Measurements from ENCODE around the gene SNRNP200. TPM values are rescaled to one million over a fixed set of nuclear protein-coding genes. Genes with fewer than 3 reads are reported as not detected.

The SNRNP200 gene
- total RNA-seq, 1 experiment from 2014 or later: 231 TPM

- no TSS peak for BruUV-seq (replicated peaks)
- intact Hi-C loops (cut with micrococcal nuclease; ENCODE audit: unreplicated experiment) (no loop called here), in situ Hi-C loops (cut with HindIII; ENCODE audit: low pct_unique_long_range_greater_than_20kb, low sequenced_read_pairs) (no loop called here)
- ChIA-PET POLR2A (interaction anchor here (0.5 kb wide), 1 partner anchor 23 kb away, joined by 5 read pairs; no protein-coding TSS in a partner anchor), CTCF (no interaction called here)
- ATAC-seq (no peak), DNase-seq (ENCODE audit: low read depth, low spot score) (no peak)
- Histone ChIP-seq H3K27me3 (ENCODE audit: control insufficient read depth, insufficient read depth, low read length) (no peaks in the 10 kb centered on the region), H3K9me3 (ENCODE audit: control insufficient read depth, insufficient read depth, low read depth, low read length) (no peaks in the 10 kb centered on the region), H3K4me3 (ENCODE audit: low read depth in 2 of 2, low read length in 2 of 2) (no peak overlapping the region), H3K36me3 (ENCODE audit: control insufficient read depth, insufficient read depth, low read length) (no peaks in the 10 kb centered on the region), H3K4me1 (ENCODE audit: control insufficient read depth, insufficient read depth, low read length) (no peaks in the 10 kb centered on the region), H3K27ac (ENCODE audit: low read length) (no peak overlapping the region)
- TF ChIP-seq CTCF (IDR thresholded peaks at IDR 0.05): no peak
- TF ChIP-seq REST (IDR thresholded peaks at IDR 0.05; ENCODE audit: insufficient read depth in 1 of 2, low read depth in 2 of 2, low read length in 1 of 2): no peak
- no peak for TF ChIP-seq SIN3A (IDR thresholded peaks at IDR 0.05; ENCODE audit: borderline replicate concordance, insufficient read depth, low read depth, low read length)
- TF ChIP-seq TCF7L2 (IDR thresholded peaks at IDR 0.05; ENCODE audit: low read depth, low read length): no peak
- TF ChIP-seq POLR2AphosphoS5 (IDR thresholded peaks at IDR 0.05; ENCODE audit: low read depth, low read length): no peak
These were observed 64.9 kb downstream of the SNRNP200 start for GRCh38 chr2:96240341-96241038.

- no peaks in the 10 kb centered on the region for H3K27me3 ChIP-seq (ENCODE audit: control insufficient read depth, insufficient read depth, low read length)
- ChIA-PET CTCF (no interaction called here), POLR2A (interaction anchor here (0.5 kb wide), 1 partner anchor 23 kb away, joined by 5 read pairs; no protein-coding TSS in a partner anchor)
- H3K36me3 ChIP-seq (ENCODE audit: control insufficient read depth, insufficient read depth, low read length): no peaks in the 10 kb centered on the region
- no peaks in the 10 kb centered on the region for H3K9me3 ChIP-seq (ENCODE audit: control insufficient read depth, insufficient read depth, low read depth, low read length)
- TF ChIP-seq POLR2AphosphoS5 (IDR thresholded peaks at IDR 0.05; ENCODE audit: low read depth, low read length) (no peak), REST (IDR thresholded peaks at IDR 0.05; ENCODE audit: insufficient read depth in 1 of 2, low read depth in 2 of 2, low read length in 1 of 2) (no peak), TCF7L2 (IDR thresholded peaks at IDR 0.05; ENCODE audit: low read depth, low read length) (no peak), SIN3A (IDR thresholded peaks at IDR 0.05; ENCODE audit: borderline replicate concordance, insufficient read depth, low read depth, low read length) (no peak), CTCF (IDR thresholded peaks at IDR 0.05) (no peak)
- H3K27ac ChIP-seq (ENCODE audit: low read length): no peak overlapping the region
- BruUV-seq (replicated peaks): no TSS peak
- DNase-seq (ENCODE audit: low read depth, low spot score): no peak
- no peak for ATAC-seq
- intact Hi-C loops (cut with micrococcal nuclease; ENCODE audit: unreplicated experiment): no loop called here
- no peak overlapping the region for H3K4me3 ChIP-seq (ENCODE audit: low read depth in 2 of 2, low read length in 2 of 2)
- in situ Hi-C loops (cut with HindIII; ENCODE audit: low pct_unique_long_range_greater_than_20kb, low sequenced_read_pairs): no loop called here
- no peaks in the 10 kb centered on the region for H3K4me1 ChIP-seq (ENCODE audit: control insufficient read depth, insufficient read depth, low read length)
These were observed 65.5 kb downstream of the SNRNP200 start for GRCh38 chr2:96239745-96240264.

Data from Panc1 (cell line).